ENCODE data around the gene APOB. TPM values are rescaled to one million over a fixed set of nuclear protein-coding genes. Genes with fewer than 3 reads are reported as not detected.

The APOB gene
- total and polyA plus RNA-seq, 2 of the 8 experiments (the other 6 are each of a cell fraction or from before 2014, with no cell fraction given) = 0.15 to 0.61 TPM

- TF ChIP-seq ATF2 (IDR thresholded peaks at IDR 0.05; ENCODE audit: low read length) = no peak
- no peak for TF ChIP-seq GTF2F1 (IDR thresholded peaks at IDR 0.05; ENCODE audit: borderline replicate concordance, low read depth, low read length)
- no peak for TF ChIP-seq JUND (IDR thresholded peaks at IDR 0.05; ENCODE audit: low read length)
- no peak for TF ChIP-seq CREB1 (IDR thresholded peaks at IDR 0.05)
- TF ChIP-seq SAP30 (IDR thresholded peaks at IDR 0.05; ENCODE audit: insufficient read depth, insufficient replicate concordance, low read length) = no peak
- no peak for TF ChIP-seq NANOG (IDR thresholded peaks at IDR 0.05; ENCODE audit: insufficient read depth, low read depth, low read length, poor library complexity, severe bottlenecking)
- TF ChIP-seq E2F6 (IDR thresholded peaks at IDR 0.05) = no peak
- no peak for TF ChIP-seq SRF (IDR thresholded peaks at IDR 0.05; ENCODE audit: low read depth, low read length)
- TF ChIP-seq EZH2 (IDR thresholded peaks at IDR 0.05; ENCODE audit: low read depth, low read length, severe bottlenecking) = no peak
- no peak for TF ChIP-seq CHD1 (IDR thresholded peaks at IDR 0.05; ENCODE audit: low read depth, low read length)
Observed at GRCh38 chr2:21013043-21013816, 30.6 kb downstream of the APOB start (continued).

All from H1 (cell line).